Ovary (tissue), 9 donors: Measurements from ENCODE around the gene ADAMTS13. TPM values are rescaled to one million over a fixed set of nuclear protein-coding genes. Genes with fewer than 3 reads are reported as not detected.

ENCODE experiments used
- DNase-seq, 5 donors: peaks; one replicate each; pipeline ENCODE4 v3.0.0-alpha.2; 2019 to 2020
- H3K27ac ChIP-seq, 2 donors: fragments of 200-600 bp; one replicate each; pipeline versions ENCODE4 v1.5.1 to v1.8.0; 2019 to 2022
- H3K27me3 ChIP-seq: fragments of 200-600 bp; one replicate; pipeline ENCODE4 v1.8.0; 2022
- H3K36me3 ChIP-seq: fragments of 200-600 bp; sonication (generic); one replicate; pipeline ENCODE4 v1.5.1; 2019
- H3K4me1 ChIP-seq: one replicate; pipeline ENCODE4 v1.8.1; 2013; ENCODE audit warnings: mild to moderate bottlenecking, moderate library complexity; ENCODE audit not compliant: insufficient read depth
- H3K4me3 ChIP-seq: fragments of 200-600 bp; sonication (generic); one replicate; pipeline ENCODE4 v1.5.1; 2017
- H3K9me3 ChIP-seq, 2 donors: fragments of 200-600 bp in 1 of 2; sonication (generic) in 1 of 2; one replicate each; pipeline versions ENCODE4 v1.5.1 to v1.8.1; 2013 to 2019; ENCODE audit warnings: mild to moderate bottlenecking in 1 of 2, moderate library complexity in 1 of 2
- EP300 ChIP-seq: sonication (generic); formaldehyde crosslinking; IDR thresholded peaks from one replicate; pipeline ENCODE4 v1.6.1; 2017; ENCODE audit warnings: antibody characterized with exemption
- POLR2A ChIP-seq: fragments of 450-650 bp; IDR thresholded peaks from one replicate; pipeline ENCODE4 v1.6.1; 2017; ENCODE audit warnings: antibody characterized with exemption, mild to moderate bottlenecking, moderate library complexity
- WGBS, 3 donors: extraction: QIAGEN DNeasy Blood & Tissue Kit in 1 of 3; methylation state at CpG; one replicate each; pipeline versions ENCODE4 v1.1.5 to v1.1.7; 2013 to 2017; 5-methylcytosine and 5-hydroxymethylcytosine counted together
- intact Hi-C, 4 donors: fragments of 100-400 bp; cut with DNase I; formaldehyde crosslinking; loops; one replicate each; pipeline versions ENCODE4 v1.11.0 to v1.15.1; 2022 to 2023
- polyA plus RNA-seq, 2 donors: library from polyadenylated mRNA; stranded (reverse); fragments of 200-250 nt in 1 of 2; fragments of 350-450 nt in 1 of 2; fragmentation: Illumina TruSeq in 1 of 2; extraction: RNeasy Lipid Tissue Mini Kit (QIAGEN cat#74804) in 1 of 2; gene quantifications; one replicate each; pipeline ENCODE4 v1.2.3, GENCODE V29; 2013 to 2014
- total RNA-seq, 7 donors: library from RNA; depleted of rRNA in 2 of 7; stranded (reverse); fragments of >200 nt in 2 of 7; fragmentation: NEBNext Ultra II Directional in 3 of 7; extraction: Animal tissue kit (Norgen Biotek cat#: 25700) in 3 of 7; gene quantifications; one replicate each; pipeline versions ENCODE4 v1.1.0 to v1.2.4, GENCODE V29; 2016 to 2023
- TF ChIP-seq, protein P1 (sequence below), 3 donors: fragments of 450-650 bp in 2 of 3; fragments of 200-600 bp in 1 of 3; IDR thresholded peaks; one replicate each; pipeline versions ENCODE4 v1.5.1 to v1.8.0; 2016 to 2022; ENCODE audit warnings: antibody characterized with exemption in 3 of 3, mild to moderate bottlenecking in 1 of 3
- donor health status: DM: no; HTN: no; CAD: no; lungs with moderate emphysema.
- donor health status: DM: no; HTN: no; CAD: no.
- donor health status: Bipolar disorder and iron deficiency.
- donor health status: DM: yes; HTN: yes; CAD: no.
- donor health status: DM: no; HTN: no; CAD: no.
- donor health status: DM: yes; HTN: yes; CAD: no.

ADAMTS13 gene
- total and polyA plus RNA-seq, 9 donors = 0.45 to 4.2 (median 3.6) TPM

DNA sequence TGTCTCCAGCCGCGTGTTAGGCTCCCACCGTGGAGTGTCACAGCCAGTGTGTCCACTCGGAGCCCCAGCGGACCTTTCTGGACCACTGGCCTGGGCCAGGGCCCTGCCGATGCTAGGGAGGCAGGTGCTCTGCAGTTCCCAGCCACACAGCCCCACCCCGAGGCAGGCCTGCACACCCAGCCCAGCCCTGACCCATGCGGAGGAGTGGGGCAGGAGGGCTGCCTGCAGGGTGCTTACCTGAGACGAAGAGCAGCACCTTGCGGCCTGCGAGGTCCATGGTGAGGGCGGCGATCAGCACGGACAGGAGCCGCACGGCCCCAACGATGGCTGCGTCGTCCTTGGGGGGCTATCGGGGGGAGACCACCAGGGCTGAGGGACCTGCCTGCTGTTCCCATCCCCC lies 51.6 kb downstream of the ADAMTS13 start:
- Histone ChIP-seq H3K36me3 (no peaks in the 10 kb centered on the region), H3K27me3 (no peaks in the 10 kb centered on the region), H3K4me3 (no peak overlapping the region), H3K9me3 (no peaks in the 10 kb centered on the region), H3K27ac (no peak overlapping the region), H3K4me1 (peaks cover 1% of the 10 kb centered on the region)
- no peak for DNase-seq
- TF ChIP-seq, protein P1, sequence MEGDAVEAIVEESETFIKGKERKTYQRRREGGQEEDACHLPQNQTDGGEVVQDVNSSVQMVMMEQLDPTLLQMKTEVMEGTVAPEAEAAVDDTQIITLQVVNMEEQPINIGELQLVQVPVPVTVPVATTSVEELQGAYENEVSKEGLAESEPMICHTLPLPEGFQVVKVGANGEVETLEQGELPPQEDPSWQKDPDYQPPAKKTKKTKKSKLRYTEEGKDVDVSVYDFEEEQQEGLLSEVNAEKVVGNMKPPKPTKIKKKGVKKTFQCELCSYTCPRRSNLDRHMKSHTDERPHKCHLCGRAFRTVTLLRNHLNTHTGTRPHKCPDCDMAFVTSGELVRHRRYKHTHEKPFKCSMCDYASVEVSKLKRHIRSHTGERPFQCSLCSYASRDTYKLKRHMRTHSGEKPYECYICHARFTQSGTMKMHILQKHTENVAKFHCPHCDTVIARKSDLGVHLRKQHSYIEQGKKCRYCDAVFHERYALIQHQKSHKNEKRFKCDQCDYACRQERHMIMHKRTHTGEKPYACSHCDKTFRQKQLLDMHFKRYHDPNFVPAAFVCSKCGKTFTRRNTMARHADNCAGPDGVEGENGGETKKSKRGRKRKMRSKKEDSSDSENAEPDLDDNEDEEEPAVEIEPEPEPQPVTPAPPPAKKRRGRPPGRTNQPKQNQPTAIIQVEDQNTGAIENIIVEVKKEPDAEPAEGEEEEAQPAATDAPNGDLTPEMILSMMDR (IDR thresholded peaks at IDR 0.05) = no peak
- no peak for TF ChIP-seq POLR2A
- 83 to 91% (median 85%) methylated on average over 10 to 20 of the region's 20 CpGs for WGBS, 3 donors
- intact Hi-C loops = no loop called here

DNA sequence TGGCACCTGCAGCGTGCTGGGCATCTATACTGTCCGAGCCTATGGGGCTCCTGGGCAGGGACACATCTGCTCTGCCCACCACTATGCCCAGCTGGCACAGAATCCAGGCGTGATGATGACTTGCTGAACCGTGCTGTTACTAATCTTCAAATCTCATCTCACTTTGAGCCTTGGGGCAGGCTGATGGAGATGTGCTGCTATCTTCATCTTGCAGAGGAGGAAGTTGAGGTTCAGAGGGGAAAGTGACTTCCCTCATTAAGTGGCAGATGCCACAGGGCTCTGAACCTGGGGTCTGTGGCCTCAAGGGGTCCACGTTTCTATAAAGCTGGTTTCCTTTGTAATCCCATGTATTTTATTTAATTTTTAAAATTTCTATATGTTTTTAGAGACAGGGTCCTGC lies 52.0 kb downstream of the ADAMTS13 start:
- Histone ChIP-seq H3K27ac (no peak overlapping the region), H3K9me3 (no peaks in the 10 kb centered on the region), H3K27me3 (no peaks in the 10 kb centered on the region), H3K36me3 (no peaks in the 10 kb centered on the region), H3K4me1 (peaks cover 2% of the 10 kb centered on the region), H3K4me3 (no peak overlapping the region)
- intact Hi-C loops = no loop called here
- no peak for DNase-seq
- WGBS, 3 donors = 75 to 87% (median 80%) methylated on average over 3 to 5 of the region's 5 CpGs
- TF ChIP-seq, protein P1 (IDR thresholded peaks at IDR 0.05) = no peak
- TF ChIP-seq POLR2A (no peak), EP300 (no peak)

DNA sequence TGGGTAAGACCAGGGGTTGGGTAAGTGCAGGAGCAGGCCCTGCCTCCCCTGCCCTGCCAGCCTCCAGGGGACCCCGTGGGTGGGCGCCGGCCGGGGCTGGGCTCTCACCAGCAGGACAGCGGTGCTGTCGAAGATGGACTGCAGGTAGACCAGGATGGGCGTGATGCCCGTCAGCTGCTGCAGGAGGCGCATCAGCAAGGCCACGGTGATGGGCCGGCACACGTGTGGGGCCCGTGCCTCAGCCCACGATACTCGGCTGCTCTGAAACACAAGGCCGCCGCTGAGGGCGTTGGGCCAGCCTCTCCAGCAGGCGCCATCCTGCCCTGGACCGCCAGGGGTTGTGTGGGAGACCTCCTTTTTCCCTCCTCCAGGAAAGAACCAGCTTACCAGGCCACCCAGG lies 52.7 kb downstream of the ADAMTS13 start:
- Histone ChIP-seq H3K9me3 (no peaks in the 10 kb centered on the region), H3K27me3 (no peaks in the 10 kb centered on the region), H3K36me3 (no peaks in the 10 kb centered on the region), H3K27ac (no peak overlapping the region), H3K4me1 (peaks cover 2% of the 10 kb centered on the region), H3K4me3 (no peak overlapping the region)
- 46 to 73% (median 69%) methylated on average over 18 to 20 of the region's 20 CpGs for WGBS, 3 donors
- intact Hi-C loops = no loop called here
- DNase-seq = no peak
- TF ChIP-seq POLR2A (no peak), EP300 (no peak)
- TF ChIP-seq, protein P1 (IDR thresholded peaks at IDR 0.05) = no peak

DNA sequence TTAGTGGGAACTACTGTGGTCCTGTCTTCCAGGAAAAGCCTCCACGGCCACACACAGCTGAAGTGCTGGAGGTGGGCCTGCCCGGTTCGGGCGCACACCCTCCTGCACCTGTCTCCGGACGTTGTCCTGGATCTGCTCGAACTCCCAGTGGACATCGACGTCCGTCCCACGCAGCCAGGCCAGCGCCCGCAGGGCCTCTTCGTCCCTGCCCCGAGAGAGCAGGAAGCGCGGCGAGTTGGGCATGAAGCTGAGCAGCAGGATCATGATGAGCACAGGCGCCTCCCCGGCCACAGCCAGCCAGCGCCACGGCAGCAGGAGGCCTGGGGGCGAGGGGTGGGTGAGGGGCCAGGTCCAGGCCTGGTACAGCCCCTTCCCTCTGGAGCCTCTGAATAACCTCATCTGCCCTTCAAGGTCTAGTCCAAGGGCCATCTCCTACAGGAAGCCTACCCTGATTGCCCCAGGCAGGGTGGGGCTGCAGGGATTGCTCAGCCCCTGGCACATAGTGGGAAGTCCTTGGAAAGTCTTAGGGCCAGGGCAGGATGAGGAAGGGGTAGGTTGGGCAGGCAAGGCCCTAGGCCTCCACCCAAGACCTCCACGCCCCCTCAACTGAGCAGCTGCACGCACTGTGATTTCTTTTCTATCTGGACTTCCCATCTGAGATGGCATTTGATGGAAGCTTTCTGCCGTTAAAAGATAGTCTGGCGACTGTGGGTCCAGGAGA lies 53.3 kb downstream of the ADAMTS13 start:
- Histone ChIP-seq H3K4me1 (peaks cover 2% of the 10 kb centered on the region), H3K4me3 (no peak overlapping the region), H3K27ac (no peak overlapping the region), H3K36me3 (no peaks in the 10 kb centered on the region), H3K9me3 (no peaks in the 10 kb centered on the region), H3K27me3 (no peaks in the 10 kb centered on the region)
- intact Hi-C loops = no loop called here
- DNase-seq = no peak
- 81 to 92% (median 86%) methylated on average over 26 to 27 of the region's 27 CpGs for WGBS, 3 donors
- TF ChIP-seq, protein P1 (IDR thresholded peaks at IDR 0.05) = no peak
- TF ChIP-seq POLR2A = no peak
- no peak for TF ChIP-seq EP300
